ENCODE results near the gene CDKL1.

The CDKL1 gene

DNA sequence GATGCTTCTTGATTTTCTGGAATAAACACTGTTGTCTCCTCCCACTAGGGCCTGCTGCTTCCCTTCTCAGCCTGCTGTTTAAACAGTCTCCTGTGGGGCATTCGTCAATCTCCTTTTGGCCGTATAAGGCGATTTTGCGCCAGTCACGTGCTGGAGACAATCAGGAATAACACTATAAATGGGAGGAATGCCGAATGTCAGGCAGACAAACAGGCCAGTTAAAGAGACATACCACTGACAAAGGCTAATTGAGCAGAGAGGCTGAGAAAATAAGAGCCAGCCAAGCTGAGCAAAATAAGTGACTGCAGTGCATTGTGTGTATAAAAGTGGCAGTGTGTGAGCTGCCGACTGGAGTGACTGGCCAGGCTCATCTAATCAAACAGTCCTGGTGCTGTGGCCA lies 61.3 kb downstream of the CDKL1 start:
- Histone ChIP-seq H4K8ac (ENCODE audit: low read depth, low read length) (no peak overlapping the region), H3K4me1 (ENCODE audit: control insufficient read depth, low read depth, low read length) (no peaks in the 10 kb centered on the region), H3K79me2 (ENCODE audit: control insufficient read depth, insufficient read depth, low read length) (no peaks in the 10 kb centered on the region), H3K27ac (ENCODE audit: low read depth, low read length) (no peak overlapping the region), H2BK15ac (replicated peaks; ENCODE audit: low read depth) (no peak overlapping the region), H3K4ac (ENCODE audit: low read depth, low read length) (no peak overlapping the region), H3K79me1 (ENCODE audit: low read length) (no peaks in the 10 kb centered on the region), H3K4me2 (ENCODE audit: low read length) (no peak overlapping the region), H3K9ac (ENCODE audit: low read length) (no peak overlapping the region), H4K5ac (ENCODE audit: low read length) (no peak overlapping the region), H3K56ac (ENCODE audit: low read length) (no peak overlapping the region), H3K23ac (ENCODE audit: low read length) (no peak overlapping the region), H3K27me3 (ENCODE audit: insufficient read depth, low read length, poor library complexity) (no peaks in the 10 kb centered on the region), H3K36me3 (ENCODE audit: control insufficient read depth, insufficient read depth, low read length) (no peaks in the 10 kb centered on the region), H3K4me3 (ENCODE audit: low read length) (no peak overlapping the region), H2AK5ac (ENCODE audit: low read length) (no peak overlapping the region), H3K18ac (ENCODE audit: low read length) (no peak overlapping the region), H2BK120ac (ENCODE audit: low read depth, low read length) (no peak overlapping the region), H2BK5ac (ENCODE audit: low read length) (no peak overlapping the region)
- peak; percentile 87 for DNase-seq
- no CpG with 5 or more reads among the region's 7 CpGs for WGBS (ENCODE audit: extremely low coverage, insufficient coverage, low lambda C conversion rate)

DNA sequence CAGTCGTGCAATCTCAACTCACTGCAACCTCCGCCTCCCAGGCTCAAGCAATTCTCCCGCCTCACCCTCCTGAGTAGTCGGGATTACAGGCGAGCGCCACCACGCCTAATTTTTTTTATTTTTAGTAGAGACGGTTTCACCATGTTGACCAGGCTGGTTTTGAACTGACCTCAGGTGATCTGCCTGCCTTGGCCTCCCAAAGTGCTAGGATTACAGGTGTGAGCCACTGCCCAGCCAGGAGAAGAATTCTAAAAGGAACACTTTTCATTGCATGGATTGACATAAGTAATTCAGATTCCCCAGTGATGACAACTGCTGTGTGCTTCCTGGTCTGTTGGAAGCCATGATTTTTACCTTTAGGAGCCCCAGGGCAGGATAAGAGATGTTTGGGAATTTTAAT lies 62.5 kb downstream of the CDKL1 start:
- WGBS (ENCODE audit: extremely low coverage, insufficient coverage, low lambda C conversion rate) = no CpG with 5 or more reads among the region's 8 CpGs

DNA sequence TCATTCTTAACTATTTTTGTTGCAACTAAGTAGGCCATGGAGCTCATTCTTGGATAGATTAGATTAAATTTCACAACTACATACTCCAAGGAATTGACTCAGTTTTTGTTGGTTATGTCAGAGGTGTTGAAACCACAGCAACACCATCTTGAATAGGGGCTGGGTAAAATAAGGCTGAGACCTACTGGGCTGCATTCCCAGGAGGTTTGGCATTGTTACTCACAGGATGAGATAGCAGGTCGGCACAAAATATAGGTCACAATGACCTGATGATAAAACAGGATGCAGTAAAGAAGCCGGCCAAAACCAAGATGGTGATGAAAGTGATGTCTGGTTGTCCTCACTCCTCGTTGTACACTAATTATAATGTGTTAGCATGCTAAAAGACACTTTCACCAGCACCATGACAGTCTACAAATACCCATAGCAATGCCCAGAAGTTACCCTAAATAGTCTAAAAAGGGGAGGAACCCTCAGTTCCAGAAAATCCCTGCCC lies 63.6 kb downstream of the CDKL1 start:
- H4K8ac ChIP-seq (ENCODE audit: low read depth, low read length) = no peak overlapping the region
- H4K5ac ChIP-seq (ENCODE audit: low read length) = no peak overlapping the region
- no peaks in the 10 kb centered on the region for H3K79me2 ChIP-seq (ENCODE audit: control insufficient read depth, insufficient read depth, low read length)
- no peaks in the 10 kb centered on the region for H3K79me1 ChIP-seq (ENCODE audit: low read length)
- no peak overlapping the region for H2BK120ac ChIP-seq (ENCODE audit: low read depth, low read length)
- no peaks in the 10 kb centered on the region for H3K4me1 ChIP-seq (ENCODE audit: control insufficient read depth, low read depth, low read length)
- H3K23ac ChIP-seq (ENCODE audit: low read length) = no peak overlapping the region
- H3K36me3 ChIP-seq (ENCODE audit: control insufficient read depth, insufficient read depth, low read length) = no peaks in the 10 kb centered on the region
- no peak overlapping the region for H3K18ac ChIP-seq (ENCODE audit: low read length)
- no peak overlapping the region for H2AK5ac ChIP-seq (ENCODE audit: low read length)
- no peak overlapping the region for H2BK5ac ChIP-seq (ENCODE audit: low read length)
- no CpG with 5 or more reads among the region's 3 CpGs for WGBS (ENCODE audit: extremely low coverage, insufficient coverage, low lambda C conversion rate)
- H3K4ac ChIP-seq (ENCODE audit: low read depth, low read length) = no peak overlapping the region
- H3K27me3 ChIP-seq (ENCODE audit: insufficient read depth, low read length, poor library complexity) = no peaks in the 10 kb centered on the region
- H3K56ac ChIP-seq (ENCODE audit: low read length) = no peak overlapping the region
- H2BK15ac ChIP-seq (replicated peaks; ENCODE audit: low read depth) = no peak overlapping the region
- H3K4me3 ChIP-seq (ENCODE audit: low read length) = no peak overlapping the region
- peak; percentile 74 for DNase-seq
- no peak overlapping the region for H3K4me2 ChIP-seq (ENCODE audit: low read length)
- H3K9ac ChIP-seq (ENCODE audit: low read length) = no peak overlapping the region
- H3K27ac ChIP-seq (ENCODE audit: low read depth, low read length) = no peak overlapping the region

More for the DNA sequence above, 62.5 kb downstream of the CDKL1 start:
- Histone ChIP-seq H3K27me3 (ENCODE audit: insufficient read depth, low read length, poor library complexity) (no peaks in the 10 kb centered on the region), H3K4me3 (ENCODE audit: low read length) (no peak overlapping the region), H3K18ac (ENCODE audit: low read length) (no peak overlapping the region), H3K56ac (ENCODE audit: low read length) (no peak overlapping the region), H3K9ac (ENCODE audit: low read length) (no peak overlapping the region), H4K8ac (ENCODE audit: low read depth, low read length) (no peak overlapping the region), H2BK120ac (ENCODE audit: low read depth, low read length) (no peak overlapping the region), H3K79me2 (ENCODE audit: control insufficient read depth, insufficient read depth, low read length) (no peaks in the 10 kb centered on the region), H3K79me1 (ENCODE audit: low read length) (no peaks in the 10 kb centered on the region), H2AK5ac (ENCODE audit: low read length) (no peak overlapping the region), H3K36me3 (ENCODE audit: control insufficient read depth, insufficient read depth, low read length) (no peaks in the 10 kb centered on the region), H2BK15ac (replicated peaks; ENCODE audit: low read depth) (no peak overlapping the region), H3K4me1 (ENCODE audit: control insufficient read depth, low read depth, low read length) (no peaks in the 10 kb centered on the region), H3K4me2 (ENCODE audit: low read length) (no peak overlapping the region), H3K27ac (ENCODE audit: low read depth, low read length) (no peak overlapping the region), H2BK5ac (ENCODE audit: low read length) (no peak overlapping the region), H3K23ac (ENCODE audit: low read length) (no peak overlapping the region), H3K4ac (ENCODE audit: low read depth, low read length) (no peak overlapping the region), H4K5ac (ENCODE audit: low read length) (no peak overlapping the region)
- DNase-seq = peak; percentile 38

DNA sequence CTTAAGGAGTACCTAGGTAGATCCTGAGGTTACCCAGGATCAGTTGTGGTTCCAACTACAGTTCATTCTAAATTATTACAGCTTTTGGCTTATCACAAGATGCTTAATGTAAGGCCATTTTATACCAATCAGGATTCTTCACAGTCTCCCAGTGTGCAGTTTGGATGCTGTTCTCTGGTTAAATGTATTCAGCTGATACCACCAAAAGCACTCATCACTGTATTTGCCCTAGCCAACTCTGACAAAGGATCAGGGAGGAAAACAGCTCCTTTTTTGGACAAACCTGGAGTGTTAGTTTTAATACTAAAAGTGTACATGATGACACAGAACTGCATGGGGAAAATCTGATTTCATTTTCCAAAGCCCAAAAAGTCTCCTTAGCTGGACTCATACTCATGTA lies 65.1 kb downstream of the CDKL1 start:
- no peak overlapping the region for H4K5ac ChIP-seq (ENCODE audit: low read length)
- DNase-seq = no peak
- H3K4me2 ChIP-seq (ENCODE audit: low read length) = no peak overlapping the region

DNA sequence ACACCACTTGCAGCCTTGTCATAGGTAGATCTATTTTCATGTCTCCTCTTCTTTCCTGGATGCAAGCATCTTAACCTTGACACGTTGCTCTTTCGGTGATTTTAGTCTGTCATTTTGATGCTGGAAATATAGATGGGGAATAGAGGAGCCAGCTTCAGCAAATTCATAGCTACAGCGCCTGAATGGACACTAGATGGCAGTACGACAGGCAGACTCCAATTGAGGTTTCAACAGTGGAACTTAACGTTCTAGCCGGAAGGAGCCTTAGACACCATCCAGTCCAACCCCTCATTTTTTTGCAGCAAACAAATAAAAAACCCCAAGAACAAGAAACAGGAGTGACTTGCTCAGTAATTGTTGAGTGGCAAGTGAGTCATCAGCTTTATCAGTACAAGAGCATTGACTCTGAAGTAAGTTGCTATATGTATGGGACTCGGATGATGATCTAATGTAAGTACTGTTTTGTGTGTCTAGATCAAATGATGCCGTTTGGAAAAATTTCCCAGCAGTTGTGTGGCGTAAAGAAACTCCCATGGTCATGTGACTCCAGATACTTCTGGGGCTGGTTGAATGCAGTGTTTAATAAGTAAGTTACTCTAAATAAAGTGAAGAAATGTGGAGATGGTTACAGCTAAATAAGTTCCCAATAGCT lies 75.5 kb downstream of the CDKL1 start:
- Histone ChIP-seq H3K27me3 (ENCODE audit: insufficient read depth, low read length, poor library complexity) (no peaks in the 10 kb centered on the region), H4K5ac (ENCODE audit: low read length) (no peak overlapping the region), H3K56ac (ENCODE audit: low read length) (no peak overlapping the region), H3K79me2 (ENCODE audit: control insufficient read depth, insufficient read depth, low read length) (no peaks in the 10 kb centered on the region), H2AK5ac (ENCODE audit: low read length) (no peak overlapping the region), H3K27ac (ENCODE audit: low read depth, low read length) (no peak overlapping the region), H3K4ac (ENCODE audit: low read depth, low read length) (no peak overlapping the region), H3K9ac (ENCODE audit: low read length) (no peak overlapping the region), H2BK120ac (ENCODE audit: low read depth, low read length) (no peak overlapping the region), H3K79me1 (ENCODE audit: low read length) (no peaks in the 10 kb centered on the region), H3K23ac (ENCODE audit: low read length) (no peak overlapping the region), H3K36me3 (ENCODE audit: control insufficient read depth, insufficient read depth, low read length) (no peaks in the 10 kb centered on the region), H3K4me2 (ENCODE audit: low read length) (no peak overlapping the region), H2BK5ac (ENCODE audit: low read length) (no peak overlapping the region), H2BK15ac (replicated peaks; ENCODE audit: low read depth) (no peak overlapping the region), H4K8ac (ENCODE audit: low read depth, low read length) (no peak overlapping the region), H3K4me1 (ENCODE audit: control insufficient read depth, low read depth, low read length) (no peaks in the 10 kb centered on the region), H3K4me3 (ENCODE audit: low read length) (no peak overlapping the region), H3K18ac (ENCODE audit: low read length) (no peak overlapping the region)
- no CpG with 5 or more reads among the region's 9 CpGs for WGBS (ENCODE audit: extremely low coverage, insufficient coverage, low lambda C conversion rate)
- peak; percentile 76 for DNase-seq

More for the DNA sequence above, 65.1 kb downstream of the CDKL1 start:
- no peak overlapping the region for H3K23ac ChIP-seq (ENCODE audit: low read length)
- H2AK5ac ChIP-seq (ENCODE audit: low read length) = no peak overlapping the region
- no peak overlapping the region for H4K8ac ChIP-seq (ENCODE audit: low read depth, low read length)
- H3K27me3 ChIP-seq (ENCODE audit: insufficient read depth, low read length, poor library complexity) = no peaks in the 10 kb centered on the region
- H2BK120ac ChIP-seq (ENCODE audit: low read depth, low read length) = no peak overlapping the region
- H3K4ac ChIP-seq (ENCODE audit: low read depth, low read length) = no peak overlapping the region
- no peak overlapping the region for H3K9ac ChIP-seq (ENCODE audit: low read length)
- no peaks in the 10 kb centered on the region for H3K79me1 ChIP-seq (ENCODE audit: low read length)
- no peak overlapping the region for H3K4me3 ChIP-seq (ENCODE audit: low read length)
- no peak overlapping the region for H3K18ac ChIP-seq (ENCODE audit: low read length)
- H3K27ac ChIP-seq (ENCODE audit: low read depth, low read length) = no peak overlapping the region
- H3K79me2 ChIP-seq (ENCODE audit: control insufficient read depth, insufficient read depth, low read length) = no peaks in the 10 kb centered on the region
- H3K36me3 ChIP-seq (ENCODE audit: control insufficient read depth, insufficient read depth, low read length) = no peaks in the 10 kb centered on the region
- H3K4me1 ChIP-seq (ENCODE audit: control insufficient read depth, low read depth, low read length) = no peaks in the 10 kb centered on the region
- H2BK15ac ChIP-seq (replicated peaks; ENCODE audit: low read depth) = no peak overlapping the region
- H3K56ac ChIP-seq (ENCODE audit: low read length) = no peak overlapping the region
- H2BK5ac ChIP-seq (ENCODE audit: low read length) = no peak overlapping the region

DNA sequence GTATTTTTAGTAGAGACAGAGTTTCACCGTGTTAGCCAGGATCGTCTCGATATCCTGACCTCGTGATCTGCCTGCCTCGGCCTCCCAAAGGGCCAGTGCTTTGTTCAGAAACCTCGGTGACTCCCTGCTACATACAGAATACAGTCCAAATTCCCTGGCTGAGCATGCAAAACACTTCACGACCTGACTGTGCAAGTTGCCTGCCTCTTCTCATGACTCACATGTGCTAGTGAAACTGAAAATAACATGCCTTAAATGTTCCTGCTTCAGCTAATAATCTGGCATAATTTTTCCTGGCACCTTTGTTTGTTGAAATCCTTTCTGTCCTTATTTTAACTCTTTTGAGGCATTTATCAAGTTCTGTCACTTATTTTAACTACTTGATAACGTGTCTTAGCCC lies 76.4 kb downstream of the CDKL1 start:
- Histone ChIP-seq H4K8ac (ENCODE audit: low read depth, low read length) (no peak overlapping the region), H3K18ac (ENCODE audit: low read length) (no peak overlapping the region), H3K79me1 (ENCODE audit: low read length) (no peaks in the 10 kb centered on the region), H3K27me3 (ENCODE audit: insufficient read depth, low read length, poor library complexity) (no peaks in the 10 kb centered on the region), H2BK120ac (ENCODE audit: low read depth, low read length) (no peak overlapping the region), H2BK15ac (replicated peaks; ENCODE audit: low read depth) (no peak overlapping the region), H3K4ac (ENCODE audit: low read depth, low read length) (no peak overlapping the region), H3K23ac (ENCODE audit: low read length) (no peak overlapping the region), H3K36me3 (ENCODE audit: control insufficient read depth, insufficient read depth, low read length) (no peaks in the 10 kb centered on the region), H4K5ac (ENCODE audit: low read length) (no peak overlapping the region), H3K79me2 (ENCODE audit: control insufficient read depth, insufficient read depth, low read length) (no peaks in the 10 kb centered on the region), H3K4me1 (ENCODE audit: control insufficient read depth, low read depth, low read length) (no peaks in the 10 kb centered on the region), H3K9ac (ENCODE audit: low read length) (no peak overlapping the region), H3K4me2 (ENCODE audit: low read length) (no peak overlapping the region), H2BK5ac (ENCODE audit: low read length) (no peak overlapping the region), H2AK5ac (ENCODE audit: low read length) (no peak overlapping the region), H3K27ac (ENCODE audit: low read depth, low read length) (no peak overlapping the region), H3K56ac (ENCODE audit: low read length) (no peak overlapping the region), H3K4me3 (ENCODE audit: low read length) (no peak overlapping the region)
- no peak for DNase-seq
- WGBS (ENCODE audit: extremely low coverage, insufficient coverage, low lambda C conversion rate) = no CpG with 5 or more reads among the region's 8 CpGs
